Liver (tissue), 9 donors: ENCODE results near the gene PPHLN1. TPM values are rescaled to one million over a fixed set of nuclear protein-coding genes. Genes with fewer than 3 reads are reported as not detected.

Experiments
- DNase-seq: peaks from one replicate; pipeline ENCODE4 v3.0.0-alpha.2; 2017; ENCODE audit warnings: low spot score
- H3K27ac ChIP-seq, 2 donors: one replicate each; pipeline ENCODE4 v1.7.0; 2013; ENCODE audit warnings: inconsistent platforms in 2 of 2, low read length in 2 of 2, control low read depth in 1 of 2, low read depth in 1 of 2, mild to moderate bottlenecking in 1 of 2
- H3K27me3 ChIP-seq, 4 donors: one replicate each; pipeline versions ENCODE4 v1.6.1 to v1.7.0; 2013; ENCODE audit warnings: low read length in 3 of 4, inconsistent platforms in 1 of 4, mild to moderate bottlenecking in 1 of 4, moderate library complexity in 1 of 4; ENCODE audit not compliant: control insufficient read depth in 4 of 4, insufficient read depth in 4 of 4
- H3K36me3 ChIP-seq, 4 donors: one replicate each; pipeline versions ENCODE4 v1.6.1 to v1.7.0; 2013; ENCODE audit warnings: low read length in 3 of 4, mild to moderate bottlenecking in 3 of 4, low read depth in 1 of 4, moderate library complexity in 1 of 4; ENCODE audit not compliant: control insufficient read depth in 4 of 4, insufficient read depth in 3 of 4
- H3K4me1 ChIP-seq, 4 donors: one replicate each; pipeline versions ENCODE4 v1.6.1 to v1.7.0; 2013; ENCODE audit warnings: low read length in 3 of 4, mild to moderate bottlenecking in 3 of 4, moderate library complexity in 1 of 4; ENCODE audit not compliant: control insufficient read depth in 4 of 4, insufficient read depth in 4 of 4
- H3K4me3 ChIP-seq, 3 donors: one replicate each; pipeline versions ENCODE4 v1.6.1 to v1.7.0; 2013; ENCODE audit warnings: low read length in 3 of 3, control low read depth in 1 of 3, low read depth in 1 of 3, mild to moderate bottlenecking in 1 of 3
- H3K9ac ChIP-seq, 2 donors: one replicate each; pipeline ENCODE4 v1.7.0; 2013; ENCODE audit warnings: low read length in 2 of 2, mild to moderate bottlenecking in 2 of 2, moderate library complexity in 2 of 2, control low read depth in 1 of 2, low read depth in 1 of 2
- H3K9me3 ChIP-seq, 4 donors: one replicate each; pipeline versions ENCODE4 v1.6.1 to v1.7.0; 2013; ENCODE audit warnings: low read length in 3 of 4; ENCODE audit not compliant: control insufficient read depth in 4 of 4
- EGR1 ChIP-seq, 2 donors: IDR thresholded peaks; 2 replicates each; pipeline ENCODE4 v1.6.1; 2016 to 2018; ENCODE audit warnings: antibody characterized with exemption in 2 of 2, low read depth in 2 of 2
- FOXA1 ChIP-seq: IDR thresholded peaks from 2 replicates; pipeline ENCODE4 v1.6.1; 2016; ENCODE audit warnings: antibody characterized with exemption
- FOXA2 ChIP-seq: IDR thresholded peaks from 2 replicates; pipeline ENCODE4 v1.6.1; 2016; ENCODE audit warnings: antibody characterized with exemption
- GABPA ChIP-seq, 2 donors: IDR thresholded peaks in 1 of 2; conservative IDR thresholded peaks in 1 of 2; 2 replicates each; pipeline ENCODE4 v1.6.1; 2016; ENCODE audit warnings: antibody characterized with exemption in 2 of 2, mild to moderate bottlenecking in 1 of 2, moderate library complexity in 1 of 2
- HNF4A ChIP-seq, 2 donors: conservative IDR thresholded peaks; 2 replicates each; pipeline ENCODE4 v1.6.1; 2016; ENCODE audit warnings: antibody characterized with exemption in 2 of 2, mild to moderate bottlenecking in 2 of 2
- HNF4G ChIP-seq: IDR thresholded peaks from 2 replicates; pipeline ENCODE4 v1.6.1; 2016; ENCODE audit warnings: antibody characterized with exemption
- JUND ChIP-seq, 2 donors: IDR thresholded peaks; 2 replicates each; pipeline ENCODE4 v1.6.1; 2016; ENCODE audit warnings: antibody characterized with exemption in 2 of 2
- NR2F2 ChIP-seq: IDR thresholded peaks from 2 replicates; pipeline ENCODE4 v1.6.1; 2016; ENCODE audit warnings: antibody characterized with exemption
- RAD21 ChIP-seq, 2 donors: IDR thresholded peaks; 2 replicates each; pipeline ENCODE4 v1.6.1; 2016; ENCODE audit warnings: antibody characterized with exemption in 2 of 2, mild to moderate bottlenecking in 2 of 2
- RXRA ChIP-seq, 2 donors: IDR thresholded peaks; 2 replicates each; pipeline ENCODE4 v1.6.1; 2017 to 2018; ENCODE audit warnings: antibody characterized with exemption in 2 of 2, mild to moderate bottlenecking in 1 of 2
- SP1 ChIP-seq: IDR thresholded peaks from 2 replicates; pipeline ENCODE4 v1.6.1; 2018; ENCODE audit warnings: antibody characterized with exemption, mild to moderate bottlenecking
- TAF1 ChIP-seq: conservative IDR thresholded peaks from 2 replicates; pipeline ENCODE4 v1.6.1; 2016; ENCODE audit warnings: antibody characterized with exemption, mild to moderate bottlenecking
- YY1 ChIP-seq: IDR thresholded peaks from 2 replicates; pipeline ENCODE4 v1.6.1; 2016; ENCODE audit warnings: antibody characterized with exemption, mild to moderate bottlenecking
- WGBS: extraction: QIAGEN DNeasy Blood & Tissue Kit; methylation state at CpG from one replicate; pipeline ENCODE4 v1.1.7; 2013; 5-methylcytosine and 5-hydroxymethylcytosine counted together
- polyA plus RNA-seq, 2 donors: library from polyadenylated mRNA; stranded (reverse) in 1 of 2; unstranded in 1 of 2; fragments of 200-250 nt in 1 of 2; fragments of >200 nt in 1 of 2; fragmentation: Nextera tagmentation in 1 of 2; extraction: Ambion mirVana in 1 of 2; gene quantifications; one replicate each; pipeline versions ENCODE4 v1.2.1 to v1.2.3, GENCODE V29; 2013 to 2015
- total RNA-seq, 2 donors: library from RNA; depleted of rRNA; stranded (reverse); fragments of >200 nt; gene quantifications; one replicate each; pipeline ENCODE4 v1.2.3, GENCODE V29; 2014
- TF ChIP-seq, protein P1 (sequence below): IDR thresholded peaks from 2 replicates; pipeline ENCODE4 v1.6.1; 2016; ENCODE audit warnings: antibody characterized with exemption, mild to moderate bottlenecking
- TF ChIP-seq, protein P2 (sequence below): IDR thresholded peaks from 2 replicates; pipeline ENCODE4 v1.6.1; 2016; ENCODE audit warnings: antibody characterized with exemption
- TF ChIP-seq, protein P3 (sequence below): fragments of 150-350 bp; IDR thresholded peaks from 2 replicates; pipeline ENCODE4 v1.5.1; 2017; ENCODE audit warnings: improper control_type of control experiment, low read depth, low read length; ENCODE audit not compliant: missing input control
- TF ChIP-seq, protein P4 (sequence below): IDR thresholded peaks from 2 replicates; pipeline ENCODE4 v1.6.1; 2016; ENCODE audit warnings: antibody characterized with exemption
- TF ChIP-seq, protein P5 (sequence below): IDR thresholded peaks from 2 replicates; pipeline ENCODE4 v1.6.1; 2016; ENCODE audit warnings: antibody characterized with exemption
- donor health status: healthy.
- donor health status: healthy.
- donor health status: healthy.
- donor health status: healthy.
- donor health status: healthy.

PPHLN1 gene
- total and polyA plus RNA-seq, 4 donors = 11.6 to 40.3 (median 27.7) TPM

DNA sequence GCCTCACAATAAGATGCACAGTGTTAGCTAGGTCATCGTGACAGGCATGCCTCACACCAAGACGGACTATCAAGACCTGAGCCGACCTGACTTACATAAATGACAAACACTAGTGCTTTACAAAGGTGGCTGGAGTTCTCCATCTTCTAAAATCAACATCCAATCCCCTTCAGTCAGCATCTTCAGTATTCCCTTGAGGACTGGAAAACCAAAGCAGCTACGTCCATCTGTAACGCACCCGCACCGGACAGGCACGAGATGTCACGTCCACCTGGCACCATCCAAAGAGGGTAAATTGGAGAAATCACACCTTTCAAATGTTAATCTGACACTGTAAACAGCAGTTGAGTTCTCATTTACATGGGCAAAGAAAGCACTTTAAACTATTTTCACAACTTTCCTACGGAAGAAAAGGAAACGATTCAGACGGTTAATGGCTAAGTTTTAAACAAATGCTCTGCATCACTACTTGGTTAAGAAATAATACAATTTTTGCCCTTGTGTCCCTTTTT, 133.4 kb downstream of the PPHLN1 start:
- H3K4me3 ChIP-seq = no peak overlapping the region
- WGBS = 87% methylated on average over 12 of the region's 12 CpGs
- no peak for DNase-seq
- no peak overlapping the region for H3K9ac ChIP-seq
- no peaks in the 10 kb centered on the region for H3K36me3 ChIP-seq
- H3K27me3 ChIP-seq = no peaks in the 10 kb centered on the region
- no peaks in the 10 kb centered on the region for H3K9me3 ChIP-seq
- TF ChIP-seq TAF1 (no peak), FOXA1 (no peak), NR2F2 (no peak), HNF4G (no peak)
- TF ChIP-seq, protein P1, sequence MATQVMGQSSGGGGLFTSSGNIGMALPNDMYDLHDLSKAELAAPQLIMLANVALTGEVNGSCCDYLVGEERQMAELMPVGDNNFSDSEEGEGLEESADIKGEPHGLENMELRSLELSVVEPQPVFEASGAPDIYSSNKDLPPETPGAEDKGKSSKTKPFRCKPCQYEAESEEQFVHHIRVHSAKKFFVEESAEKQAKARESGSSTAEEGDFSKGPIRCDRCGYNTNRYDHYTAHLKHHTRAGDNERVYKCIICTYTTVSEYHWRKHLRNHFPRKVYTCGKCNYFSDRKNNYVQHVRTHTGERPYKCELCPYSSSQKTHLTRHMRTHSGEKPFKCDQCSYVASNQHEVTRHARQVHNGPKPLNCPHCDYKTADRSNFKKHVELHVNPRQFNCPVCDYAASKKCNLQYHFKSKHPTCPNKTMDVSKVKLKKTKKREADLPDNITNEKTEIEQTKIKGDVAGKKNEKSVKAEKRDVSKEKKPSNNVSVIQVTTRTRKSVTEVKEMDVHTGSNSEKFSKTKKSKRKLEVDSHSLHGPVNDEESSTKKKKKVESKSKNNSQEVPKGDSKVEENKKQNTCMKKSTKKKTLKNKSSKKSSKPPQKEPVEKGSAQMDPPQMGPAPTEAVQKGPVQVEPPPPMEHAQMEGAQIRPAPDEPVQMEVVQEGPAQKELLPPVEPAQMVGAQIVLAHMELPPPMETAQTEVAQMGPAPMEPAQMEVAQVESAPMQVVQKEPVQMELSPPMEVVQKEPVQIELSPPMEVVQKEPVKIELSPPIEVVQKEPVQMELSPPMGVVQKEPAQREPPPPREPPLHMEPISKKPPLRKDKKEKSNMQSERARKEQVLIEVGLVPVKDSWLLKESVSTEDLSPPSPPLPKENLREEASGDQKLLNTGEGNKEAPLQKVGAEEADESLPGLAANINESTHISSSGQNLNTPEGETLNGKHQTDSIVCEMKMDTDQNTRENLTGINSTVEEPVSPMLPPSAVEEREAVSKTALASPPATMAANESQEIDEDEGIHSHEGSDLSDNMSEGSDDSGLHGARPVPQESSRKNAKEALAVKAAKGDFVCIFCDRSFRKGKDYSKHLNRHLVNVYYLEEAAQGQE = no peak
- TF ChIP-seq, protein P2, sequence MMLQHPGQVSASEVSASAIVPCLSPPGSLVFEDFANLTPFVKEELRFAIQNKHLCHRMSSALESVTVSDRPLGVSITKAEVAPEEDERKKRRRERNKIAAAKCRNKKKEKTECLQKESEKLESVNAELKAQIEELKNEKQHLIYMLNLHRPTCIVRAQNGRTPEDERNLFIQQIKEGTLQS = no peak
- no peaks in the 10 kb centered on the region for H3K4me1 ChIP-seq
- H3K27ac ChIP-seq = no peak overlapping the region

DNA sequence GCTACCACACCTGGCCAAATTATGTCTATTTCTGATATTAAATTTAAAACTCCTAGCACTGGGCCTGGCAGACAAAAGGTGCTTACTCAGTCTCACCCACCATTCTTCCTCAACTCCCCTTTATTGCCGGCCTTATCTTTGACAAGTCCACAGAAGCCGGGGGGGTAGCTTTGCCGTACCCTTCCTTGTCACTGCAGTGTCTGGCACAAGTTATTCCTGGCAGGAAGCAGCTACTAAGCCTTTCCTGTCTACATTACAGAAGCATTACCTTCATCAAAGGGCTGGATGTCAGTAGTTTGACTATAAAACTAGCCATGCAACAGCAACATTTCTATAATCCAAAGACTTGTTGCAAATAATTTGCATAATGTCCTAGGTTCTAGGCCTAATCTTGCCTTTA, 136.5 kb downstream of the PPHLN1 start:
- Histone ChIP-seq H3K27ac (no peak overlapping the region), H3K4me3 (no peak overlapping the region), H3K9me3 (no peaks in the 10 kb centered on the region), H3K4me1 (no peaks in the 10 kb centered on the region), H3K27me3 (no peaks in the 10 kb centered on the region), H3K9ac (no peak overlapping the region), H3K36me3 (peaks cover 0 to 3% (median 0%) of the 10 kb centered on the region in 4 donors)
- DNase-seq = no peak
- 68% methylated on average over 3 of the region's 3 CpGs for WGBS
- TF ChIP-seq, protein P1 = no peak
- TF ChIP-seq HNF4G (no peak), SP1 (no peak), EGR1 (IDR thresholded peaks at IDR 0.05; ENCODE audit: low read depth in 2 of 2) (no peak), RAD21 (IDR thresholded peaks at IDR 0.05) (no peak), HNF4A (conservative IDR thresholded peaks at IDR 0.05) (no peak), FOXA1 (no peak), YY1 (no peak), FOXA2 (no peak), GABPA (IDR thresholded peaks at IDR 0.05 in 1 of 2, conservative IDR thresholded peaks at IDR 0.05 in 1 of 2) (no peak), JUND (IDR thresholded peaks at IDR 0.05) (no peak), NR2F2 (no peak), RXRA (IDR thresholded peaks at IDR 0.05) (no peak), TAF1 (no peak)
- TF ChIP-seq, protein P3, sequence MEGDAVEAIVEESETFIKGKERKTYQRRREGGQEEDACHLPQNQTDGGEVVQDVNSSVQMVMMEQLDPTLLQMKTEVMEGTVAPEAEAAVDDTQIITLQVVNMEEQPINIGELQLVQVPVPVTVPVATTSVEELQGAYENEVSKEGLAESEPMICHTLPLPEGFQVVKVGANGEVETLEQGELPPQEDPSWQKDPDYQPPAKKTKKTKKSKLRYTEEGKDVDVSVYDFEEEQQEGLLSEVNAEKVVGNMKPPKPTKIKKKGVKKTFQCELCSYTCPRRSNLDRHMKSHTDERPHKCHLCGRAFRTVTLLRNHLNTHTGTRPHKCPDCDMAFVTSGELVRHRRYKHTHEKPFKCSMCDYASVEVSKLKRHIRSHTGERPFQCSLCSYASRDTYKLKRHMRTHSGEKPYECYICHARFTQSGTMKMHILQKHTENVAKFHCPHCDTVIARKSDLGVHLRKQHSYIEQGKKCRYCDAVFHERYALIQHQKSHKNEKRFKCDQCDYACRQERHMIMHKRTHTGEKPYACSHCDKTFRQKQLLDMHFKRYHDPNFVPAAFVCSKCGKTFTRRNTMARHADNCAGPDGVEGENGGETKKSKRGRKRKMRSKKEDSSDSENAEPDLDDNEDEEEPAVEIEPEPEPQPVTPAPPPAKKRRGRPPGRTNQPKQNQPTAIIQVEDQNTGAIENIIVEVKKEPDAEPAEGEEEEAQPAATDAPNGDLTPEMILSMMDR = no peak
- TF ChIP-seq, protein P2 = no peak
- TF ChIP-seq, protein P4, sequence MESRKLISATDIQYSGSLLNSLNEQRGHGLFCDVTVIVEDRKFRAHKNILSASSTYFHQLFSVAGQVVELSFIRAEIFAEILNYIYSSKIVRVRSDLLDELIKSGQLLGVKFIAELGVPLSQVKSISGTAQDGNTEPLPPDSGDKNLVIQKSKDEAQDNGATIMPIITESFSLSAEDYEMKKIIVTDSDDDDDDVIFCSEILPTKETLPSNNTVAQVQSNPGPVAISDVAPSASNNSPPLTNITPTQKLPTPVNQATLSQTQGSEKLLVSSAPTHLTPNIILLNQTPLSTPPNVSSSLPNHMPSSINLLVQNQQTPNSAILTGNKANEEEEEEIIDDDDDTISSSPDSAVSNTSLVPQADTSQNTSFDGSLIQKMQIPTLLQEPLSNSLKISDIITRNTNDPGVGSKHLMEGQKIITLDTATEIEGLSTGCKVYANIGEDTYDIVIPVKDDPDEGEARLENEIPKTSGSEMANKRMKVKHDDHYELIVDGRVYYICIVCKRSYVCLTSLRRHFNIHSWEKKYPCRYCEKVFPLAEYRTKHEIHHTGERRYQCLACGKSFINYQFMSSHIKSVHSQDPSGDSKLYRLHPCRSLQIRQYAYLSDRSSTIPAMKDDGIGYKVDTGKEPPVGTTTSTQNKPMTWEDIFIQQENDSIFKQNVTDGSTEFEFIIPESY = no peak
- TF ChIP-seq, protein P5, sequence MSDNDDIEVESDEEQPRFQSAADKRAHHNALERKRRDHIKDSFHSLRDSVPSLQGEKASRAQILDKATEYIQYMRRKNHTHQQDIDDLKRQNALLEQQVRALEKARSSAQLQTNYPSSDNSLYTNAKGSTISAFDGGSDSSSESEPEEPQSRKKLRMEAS = no peak
